ENCODE data around the gene PSMF1. TPM values are rescaled to one million over a fixed set of nuclear protein-coding genes. Genes with fewer than 3 reads are reported as not detected.
A peak's percentile ranks its signal among the peaks of the same experiment; 100 is the strongest.

PSMF1 gene
- total and polyA plus RNA-seq, 2 of the 13 experiments (the other 11 are each of a cell fraction or from before 2014, with no cell fraction given), result 82.5 to 86.0 TPM

DNA sequence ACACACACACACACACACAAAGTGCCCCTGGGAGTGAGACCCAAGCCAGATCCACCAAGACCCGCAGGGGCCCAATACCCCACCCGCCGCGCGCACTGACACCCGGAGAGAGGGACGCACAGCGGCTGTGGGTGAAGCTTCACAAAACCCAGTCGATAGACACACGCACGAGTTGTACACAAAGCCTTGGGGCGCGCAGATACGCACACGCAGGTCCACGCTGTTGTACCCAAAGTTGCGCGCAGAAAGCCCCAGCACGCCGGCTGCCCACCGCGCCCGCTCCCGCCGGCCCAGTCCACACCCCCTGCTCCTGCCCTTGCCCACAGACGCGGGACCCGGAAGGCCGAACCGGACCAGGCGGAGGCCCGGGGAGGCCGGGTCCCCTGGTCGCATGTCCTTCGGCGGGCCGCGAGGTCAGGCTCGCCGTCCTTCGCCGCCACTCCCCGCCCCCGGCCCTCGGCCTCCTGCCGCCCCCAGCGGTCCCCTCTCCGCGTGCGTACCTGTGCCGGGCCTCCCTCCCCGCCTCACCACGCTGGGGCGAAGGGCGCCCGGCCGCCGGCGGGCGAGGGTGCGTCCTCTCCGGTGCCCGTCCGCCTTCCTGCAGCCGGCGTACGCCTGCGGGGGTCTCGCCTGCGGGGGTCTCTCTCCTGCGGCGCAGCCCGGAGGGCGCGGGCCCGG lies 66.4 kb downstream of the PSMF1 start, which contains the start of gene TMEM74B (continued):
- TF ChIP-seq, protein P1, sequence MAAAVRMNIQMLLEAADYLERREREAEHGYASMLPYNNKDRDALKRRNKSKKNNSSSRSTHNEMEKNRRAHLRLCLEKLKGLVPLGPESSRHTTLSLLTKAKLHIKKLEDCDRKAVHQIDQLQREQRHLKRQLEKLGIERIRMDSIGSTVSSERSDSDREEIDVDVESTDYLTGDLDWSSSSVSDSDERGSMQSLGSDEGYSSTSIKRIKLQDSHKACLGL (CRISPR knock-in tag; IDR thresholded peaks at IDR 0.05), result peak; percentile 41
- peak; percentile 55 for TF ChIP-seq NR2C2 (CRISPR knock-in tag; IDR thresholded peaks at IDR 0.05; ENCODE audit: borderline replicate concordance)
- 0 out of 2 replicates have a peak, but pooled peaks have one; percentile 17 for TF ChIP-seq BORCS8-MEF2B (CRISPR knock-in tag; IDR thresholded peaks at IDR 0.05)
- TF ChIP-seq TEAD2 (CRISPR knock-in tag; IDR thresholded peaks at IDR 0.05), result 0 out of 2 replicates have a peak, but pooled peaks have one; percentile 6
- peak; percentile 89; the same call in 1 of the 2 replicates for TF ChIP-seq ZNF446 (CRISPR knock-in tag; IDR thresholded peaks at IDR 0.05)
- no peak for TF ChIP-seq SIN3B (IDR thresholded peaks at IDR 0.05; ENCODE audit: low read length)
- TF ChIP-seq ZNF337 (CRISPR knock-in tag; IDR thresholded peaks at IDR 0.05; ENCODE audit: borderline replicate concordance, low read depth), result peak; percentile 31; the same call in 1 of the 2 replicates
- TF ChIP-seq PAX8 (CRISPR knock-in tag; IDR thresholded peaks at IDR 0.05; ENCODE audit: borderline replicate concordance), result 0 out of 2 replicates have a peak, but pooled peaks have one; percentile 50
- TF ChIP-seq, protein P2, sequence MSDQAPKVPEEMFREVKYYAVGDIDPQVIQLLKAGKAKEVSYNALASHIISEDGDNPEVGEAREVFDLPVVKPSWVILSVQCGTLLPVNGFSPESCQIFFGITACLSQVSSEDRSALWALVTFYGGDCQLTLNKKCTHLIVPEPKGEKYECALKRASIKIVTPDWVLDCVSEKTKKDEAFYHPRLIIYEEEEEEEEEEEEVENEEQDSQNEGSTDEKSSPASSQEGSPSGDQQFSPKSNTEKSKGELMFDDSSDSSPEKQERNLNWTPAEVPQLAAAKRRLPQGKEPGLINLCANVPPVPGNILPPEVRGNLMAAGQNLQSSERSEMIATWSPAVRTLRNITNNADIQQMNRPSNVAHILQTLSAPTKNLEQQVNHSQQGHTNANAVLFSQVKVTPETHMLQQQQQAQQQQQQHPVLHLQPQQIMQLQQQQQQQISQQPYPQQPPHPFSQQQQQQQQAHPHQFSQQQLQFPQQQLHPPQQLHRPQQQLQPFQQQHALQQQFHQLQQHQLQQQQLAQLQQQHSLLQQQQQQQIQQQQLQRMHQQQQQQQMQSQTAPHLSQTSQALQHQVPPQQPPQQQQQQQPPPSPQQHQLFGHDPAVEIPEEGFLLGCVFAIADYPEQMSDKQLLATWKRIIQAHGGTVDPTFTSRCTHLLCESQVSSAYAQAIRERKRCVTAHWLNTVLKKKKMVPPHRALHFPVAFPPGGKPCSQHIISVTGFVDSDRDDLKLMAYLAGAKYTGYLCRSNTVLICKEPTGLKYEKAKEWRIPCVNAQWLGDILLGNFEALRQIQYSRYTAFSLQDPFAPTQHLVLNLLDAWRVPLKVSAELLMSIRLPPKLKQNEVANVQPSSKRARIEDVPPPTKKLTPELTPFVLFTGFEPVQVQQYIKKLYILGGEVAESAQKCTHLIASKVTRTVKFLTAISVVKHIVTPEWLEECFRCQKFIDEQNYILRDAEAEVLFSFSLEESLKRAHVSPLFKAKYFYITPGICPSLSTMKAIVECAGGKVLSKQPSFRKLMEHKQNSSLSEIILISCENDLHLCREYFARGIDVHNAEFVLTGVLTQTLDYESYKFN (CRISPR knock-in tag; conservative IDR thresholded peaks at IDR 0.05), result 0 out of 2 replicates have a peak, but pooled peaks have one; percentile 27
- TF ChIP-seq JDP2 (CRISPR knock-in tag; IDR thresholded peaks at IDR 0.05; ENCODE audit: borderline replicate concordance), result no peak
- peak; percentile 43; the same call in 1 of the 2 replicates for TF ChIP-seq SALL2 (CRISPR knock-in tag; IDR thresholded peaks at IDR 0.05)
- TF ChIP-seq, protein P3, sequence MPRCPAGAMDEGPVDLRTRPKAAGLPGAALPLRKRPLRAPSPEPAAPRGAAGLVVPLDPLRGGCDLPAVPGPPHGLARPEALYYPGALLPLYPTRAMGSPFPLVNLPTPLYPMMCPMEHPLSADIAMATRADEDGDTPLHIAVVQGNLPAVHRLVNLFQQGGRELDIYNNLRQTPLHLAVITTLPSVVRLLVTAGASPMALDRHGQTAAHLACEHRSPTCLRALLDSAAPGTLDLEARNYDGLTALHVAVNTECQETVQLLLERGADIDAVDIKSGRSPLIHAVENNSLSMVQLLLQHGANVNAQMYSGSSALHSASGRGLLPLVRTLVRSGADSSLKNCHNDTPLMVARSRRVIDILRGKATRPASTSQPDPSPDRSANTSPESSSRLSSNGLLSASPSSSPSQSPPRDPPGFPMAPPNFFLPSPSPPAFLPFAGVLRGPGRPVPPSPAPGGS (CRISPR knock-in tag; IDR thresholded peaks at IDR 0.05), result no peak; the same call in 1 of the 2 replicates
- TF ChIP-seq PRPF4 (IDR thresholded peaks at IDR 0.05; ENCODE audit: low read depth, low read length, poor library complexity, severe bottlenecking), result no peak
- TF ChIP-seq FOXA1 (IDR thresholded peaks at IDR 0.05), result no peak
- TF ChIP-seq FOXA1 (CRISPR knock-in tag; IDR thresholded peaks at IDR 0.05), result peak; percentile 36; the same call in 1 of the 2 replicates
- 0 out of 2 replicates have a peak, but pooled peaks have one; percentile 16 for TF ChIP-seq ZNF296 (CRISPR knock-in tag; conservative IDR thresholded peaks at IDR 0.05)
- TF ChIP-seq, protein P4, sequence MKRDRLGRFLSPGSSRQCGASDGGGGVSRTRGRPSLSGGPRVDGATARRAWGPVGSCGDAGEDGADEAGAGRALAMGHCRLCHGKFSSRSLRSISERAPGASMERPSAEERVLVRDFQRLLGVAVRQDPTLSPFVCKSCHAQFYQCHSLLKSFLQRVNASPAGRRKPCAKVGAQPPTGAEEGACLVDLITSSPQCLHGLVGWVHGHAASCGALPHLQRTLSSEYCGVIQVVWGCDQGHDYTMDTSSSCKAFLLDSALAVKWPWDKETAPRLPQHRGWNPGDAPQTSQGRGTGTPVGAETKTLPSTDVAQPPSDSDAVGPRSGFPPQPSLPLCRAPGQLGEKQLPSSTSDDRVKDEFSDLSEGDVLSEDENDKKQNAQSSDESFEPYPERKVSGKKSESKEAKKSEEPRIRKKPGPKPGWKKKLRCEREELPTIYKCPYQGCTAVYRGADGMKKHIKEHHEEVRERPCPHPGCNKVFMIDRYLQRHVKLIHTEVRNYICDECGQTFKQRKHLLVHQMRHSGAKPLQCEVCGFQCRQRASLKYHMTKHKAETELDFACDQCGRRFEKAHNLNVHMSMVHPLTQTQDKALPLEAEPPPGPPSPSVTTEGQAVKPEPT (CRISPR knock-in tag; IDR thresholded peaks at IDR 0.05; ENCODE audit: low read depth), result peak; percentile 47; the same call in 1 of the 2 replicates
- TF ChIP-seq ZNF263 (CRISPR knock-in tag; IDR thresholded peaks at IDR 0.05), result 0 out of 2 replicates have a peak, but pooled peaks have one; percentile 32
- TF ChIP-seq, protein P5, sequence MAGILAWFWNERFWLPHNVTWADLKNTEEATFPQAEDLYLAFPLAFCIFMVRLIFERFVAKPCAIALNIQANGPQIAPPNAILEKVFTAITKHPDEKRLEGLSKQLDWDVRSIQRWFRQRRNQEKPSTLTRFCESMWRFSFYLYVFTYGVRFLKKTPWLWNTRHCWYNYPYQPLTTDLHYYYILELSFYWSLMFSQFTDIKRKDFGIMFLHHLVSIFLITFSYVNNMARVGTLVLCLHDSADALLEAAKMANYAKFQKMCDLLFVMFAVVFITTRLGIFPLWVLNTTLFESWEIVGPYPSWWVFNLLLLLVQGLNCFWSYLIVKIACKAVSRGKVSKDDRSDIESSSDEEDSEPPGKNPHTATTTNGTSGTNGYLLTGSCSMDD (CRISPR knock-in tag; IDR thresholded peaks at IDR 0.05), result 0 out of 2 replicates have a peak, but pooled peaks have one; percentile 15
- peak; percentile 23; the same call in 1 of the 2 replicates for TF ChIP-seq BRD4 (CRISPR knock-in tag; IDR thresholded peaks at IDR 0.05)
- TF ChIP-seq IRF2 (CRISPR knock-in tag; IDR thresholded peaks at IDR 0.05), result no peak
